ENCODE results near the gene FBXW12.
A peak's percentile ranks its signal among the peaks of the same experiment; 100 is the strongest.

Gene FBXW12

GRCh38 chr3:48437812-48438211, 65.8 kb downstream of the FBXW12 start:
- no peak for DNase-seq

DNA sequence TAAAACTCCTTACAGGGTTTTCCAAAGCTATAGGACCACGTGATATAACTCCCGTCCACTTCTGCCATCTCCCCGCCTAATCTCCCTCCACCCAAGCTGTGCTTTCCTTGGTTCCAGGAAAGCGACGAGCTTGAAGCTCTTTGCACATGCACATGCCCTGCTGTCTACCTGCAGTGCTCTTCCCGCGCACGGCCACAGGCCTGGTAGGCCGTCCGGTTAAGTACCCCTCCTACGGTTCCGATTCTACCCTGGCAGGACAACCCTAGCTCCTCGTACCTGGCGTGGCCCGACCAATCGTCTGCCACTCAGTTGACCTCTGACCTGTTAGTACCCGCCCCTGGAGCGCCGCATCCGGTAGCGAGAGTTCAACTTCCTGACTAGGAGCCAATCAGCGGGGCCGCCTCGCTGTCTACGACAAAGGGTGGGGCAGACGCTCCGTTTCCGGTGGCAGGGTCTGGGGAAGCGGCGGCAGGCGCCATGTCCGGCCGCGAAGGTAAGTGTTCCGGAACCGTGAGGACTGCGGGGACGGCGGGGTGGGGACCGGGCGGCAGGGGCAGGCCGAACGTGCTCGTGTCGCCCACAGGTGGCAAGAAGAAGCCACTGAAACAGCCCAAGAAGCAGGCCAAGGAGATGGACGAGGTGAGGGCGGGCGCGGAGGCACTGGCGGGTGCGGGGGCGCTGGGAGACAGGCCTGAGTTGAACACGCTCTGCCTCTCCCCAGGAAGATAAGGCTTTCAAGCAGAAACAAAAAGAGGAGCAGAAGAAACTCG, 68.0 kb downstream of the FBXW12 start, which contains the start of the genes CCDC51 and TMA7:
TSS of gene CCDC51 (minus strand) at position 300 of the 770 bp plus-strand sequence. CDS start 4,991 bp downstream, outside the sequence.
TSS of gene TMA7 (plus strand) at position 438 of the 770 bp plus-strand sequence. CDS start at position 478, 40 bp downstream.
- DNase-seq, result peak; percentile 82

- no peak for DNase-seq
Observed at GRCh38 chr3:48440590-48440958, 68.6 kb downstream of the FBXW12 start.

GRCh38 chr3:48441940-48442339, 69.9 kb downstream of the FBXW12 start:
- no peak for DNase-seq
